ENCODE measurements around the gene PROZ. TPM values are rescaled to one million over a fixed set of nuclear protein-coding genes. Genes with fewer than 3 reads are reported as not detected.

PROZ gene
- polyA plus RNA-seq, 2 of the 4 experiments (the other 2 are of a cell fraction) = not detected

DNA sequence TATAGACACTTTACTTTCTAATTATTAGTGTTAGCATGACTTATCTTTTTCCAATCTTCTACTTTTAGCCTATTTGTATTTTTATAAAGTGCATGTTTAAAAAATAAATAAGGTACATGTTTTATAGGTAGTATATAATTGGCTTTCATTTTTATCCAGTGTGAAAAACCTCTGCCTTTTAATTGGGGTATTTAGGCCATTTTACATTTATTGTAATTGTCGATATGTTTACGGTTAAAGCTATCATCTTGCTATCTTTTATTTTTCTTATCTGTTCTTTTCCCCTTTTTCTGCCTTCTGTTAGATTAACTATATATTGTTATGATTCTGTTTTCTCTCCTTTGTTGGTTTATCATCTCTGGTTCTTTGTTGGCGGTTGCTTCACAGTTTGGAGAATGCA is 9.1 kb downstream of the PROZ start:
- ATAC-seq = no peak
- no peak for FAIRE-seq
- H3K9me3 ChIP-seq = no peaks in the 10 kb centered on the region
- POLR2A ChIA-PET = no interaction called here
- H3K4me2 ChIP-seq = no peak overlapping the region
- H3K4me3 ChIP-seq = no peak overlapping the region
- DNase-seq (ENCODE audit: low read depth in 1 of 2, low spot score in 1 of 2) = no peak
- H3K27ac ChIP-seq = no peak overlapping the region
- over 99% methylated on average over 3 of the region's 3 CpGs for WGBS (ENCODE audit: missing lambda C conversion rate)
- TF ChIP-seq ZC3H11A (IDR thresholded peaks at IDR 0.05) = no peak
- TF ChIP-seq, protein P1, sequence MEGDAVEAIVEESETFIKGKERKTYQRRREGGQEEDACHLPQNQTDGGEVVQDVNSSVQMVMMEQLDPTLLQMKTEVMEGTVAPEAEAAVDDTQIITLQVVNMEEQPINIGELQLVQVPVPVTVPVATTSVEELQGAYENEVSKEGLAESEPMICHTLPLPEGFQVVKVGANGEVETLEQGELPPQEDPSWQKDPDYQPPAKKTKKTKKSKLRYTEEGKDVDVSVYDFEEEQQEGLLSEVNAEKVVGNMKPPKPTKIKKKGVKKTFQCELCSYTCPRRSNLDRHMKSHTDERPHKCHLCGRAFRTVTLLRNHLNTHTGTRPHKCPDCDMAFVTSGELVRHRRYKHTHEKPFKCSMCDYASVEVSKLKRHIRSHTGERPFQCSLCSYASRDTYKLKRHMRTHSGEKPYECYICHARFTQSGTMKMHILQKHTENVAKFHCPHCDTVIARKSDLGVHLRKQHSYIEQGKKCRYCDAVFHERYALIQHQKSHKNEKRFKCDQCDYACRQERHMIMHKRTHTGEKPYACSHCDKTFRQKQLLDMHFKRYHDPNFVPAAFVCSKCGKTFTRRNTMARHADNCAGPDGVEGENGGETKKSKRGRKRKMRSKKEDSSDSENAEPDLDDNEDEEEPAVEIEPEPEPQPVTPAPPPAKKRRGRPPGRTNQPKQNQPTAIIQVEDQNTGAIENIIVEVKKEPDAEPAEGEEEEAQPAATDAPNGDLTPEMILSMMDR (IDR thresholded peaks at IDR 0.05) = no peak
- TF ChIP-seq MAZ (IDR thresholded peaks at IDR 0.05; ENCODE audit: borderline replicate concordance, low read depth, low read length) = no peak
- TF ChIP-seq, protein P2, sequence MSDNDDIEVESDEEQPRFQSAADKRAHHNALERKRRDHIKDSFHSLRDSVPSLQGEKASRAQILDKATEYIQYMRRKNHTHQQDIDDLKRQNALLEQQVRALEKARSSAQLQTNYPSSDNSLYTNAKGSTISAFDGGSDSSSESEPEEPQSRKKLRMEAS (IDR thresholded peaks at IDR 0.05) = no peak
- no peak for TF ChIP-seq HEYL (CRISPR knock-in tag; IDR thresholded peaks at IDR 0.05)
- CTCF ChIA-PET = no interaction called here
- no peaks in the 10 kb centered on the region for H3K4me1 ChIP-seq

DNA sequence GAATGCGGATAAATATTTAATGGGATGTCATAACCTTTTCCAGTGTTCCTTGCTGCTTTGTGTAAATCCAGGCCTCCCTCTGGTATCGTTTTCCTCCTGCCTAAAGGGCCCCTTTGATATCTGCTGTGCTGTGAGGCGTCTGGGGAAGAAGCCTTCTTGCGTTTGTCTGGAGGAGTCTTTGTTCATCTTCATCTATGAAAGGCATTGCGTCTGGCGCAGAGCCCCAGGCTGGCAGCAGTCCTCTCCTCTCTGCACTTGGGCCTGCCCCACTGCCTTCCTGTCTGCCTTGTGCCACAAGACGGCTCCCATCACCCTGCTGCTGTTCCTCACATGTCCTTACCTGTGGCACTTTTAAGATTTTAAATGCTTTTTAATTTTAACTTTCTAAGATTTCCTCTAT is 9.8 kb downstream of the PROZ start:
- POLR2A ChIA-PET = no interaction called here
- FAIRE-seq (no peak), ATAC-seq (no peak), DNase-seq (ENCODE audit: low read depth in 1 of 2, low spot score in 1 of 2) (no peak)
- Histone ChIP-seq H3K27ac (no peak overlapping the region), H3K4me1 (no peaks in the 10 kb centered on the region), H3K4me2 (no peak overlapping the region), H3K9me3 (no peaks in the 10 kb centered on the region), H3K4me3 (no peak overlapping the region)
- CTCF ChIA-PET = no interaction called here
- 98% methylated on average over 7 of the region's 7 CpGs for WGBS (ENCODE audit: missing lambda C conversion rate)
- TF ChIP-seq POLR2A (IDR thresholded peaks at IDR 0.05; ENCODE audit: low read length) (no peak), HOXB5 (CRISPR knock-in tag; IDR thresholded peaks at IDR 0.05) (no peak), HEYL (CRISPR knock-in tag; IDR thresholded peaks at IDR 0.05) (no peak), CHD4 (IDR thresholded peaks at IDR 0.05; ENCODE audit: borderline replicate concordance) (no peak)
- TF ChIP-seq, protein P3, sequence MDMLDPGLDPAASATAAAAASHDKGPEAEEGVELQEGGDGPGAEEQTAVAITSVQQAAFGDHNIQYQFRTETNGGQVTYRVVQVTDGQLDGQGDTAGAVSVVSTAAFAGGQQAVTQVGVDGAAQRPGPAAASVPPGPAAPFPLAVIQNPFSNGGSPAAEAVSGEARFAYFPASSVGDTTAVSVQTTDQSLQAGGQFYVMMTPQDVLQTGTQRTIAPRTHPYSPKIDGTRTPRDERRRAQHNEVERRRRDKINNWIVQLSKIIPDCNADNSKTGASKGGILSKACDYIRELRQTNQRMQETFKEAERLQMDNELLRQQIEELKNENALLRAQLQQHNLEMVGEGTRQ (IDR thresholded peaks at IDR 0.05) = no peak

DNA sequence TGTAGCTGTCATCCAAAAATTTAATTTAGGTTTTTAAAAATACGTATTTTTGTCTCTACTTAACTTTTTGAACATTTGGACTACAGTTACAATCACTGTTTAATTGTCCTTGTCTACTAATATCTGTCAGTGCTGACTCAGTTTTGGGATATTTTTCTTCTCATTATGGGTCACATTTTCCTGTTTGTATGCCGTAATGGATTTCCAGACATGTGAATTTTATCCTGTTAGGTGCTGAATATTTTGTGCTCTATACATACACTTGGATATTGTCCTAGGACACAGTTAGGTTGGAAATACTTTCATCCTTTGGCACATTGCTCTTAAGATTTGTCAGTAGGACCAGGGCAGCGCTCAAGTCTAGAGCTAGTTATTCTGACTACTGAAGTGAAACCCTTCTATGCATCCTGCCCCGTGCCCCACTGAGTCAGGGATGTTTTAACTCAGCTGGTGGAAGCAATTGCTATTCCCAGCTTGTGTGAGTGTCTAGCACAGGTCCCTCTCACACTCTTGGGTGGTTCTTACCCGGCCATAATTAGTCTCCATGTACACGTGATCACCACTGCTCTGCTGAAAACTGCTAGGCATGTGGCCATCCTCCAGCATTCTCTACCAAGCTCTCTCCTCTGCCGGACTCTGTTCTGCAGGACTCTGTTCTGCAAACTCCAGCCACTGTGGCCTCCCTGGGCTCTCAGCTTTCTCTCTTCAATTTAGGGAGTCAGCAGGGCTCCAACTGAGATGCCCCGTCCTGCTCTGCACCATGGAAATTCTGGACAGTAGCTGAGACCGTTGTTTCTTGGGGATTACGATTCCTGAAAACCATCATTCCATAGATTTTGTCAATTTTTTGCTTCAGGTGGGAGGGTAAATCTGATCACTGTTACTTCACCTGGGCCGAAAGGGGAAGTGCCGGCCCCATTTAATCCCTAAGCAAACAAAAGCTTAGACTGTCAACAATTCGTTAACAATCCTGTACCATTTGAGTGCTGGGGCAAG is 11.1 kb downstream of the PROZ start:
- no peak for DNase-seq (ENCODE audit: low read depth in 1 of 2, low spot score in 1 of 2)
- ATAC-seq = no peak
- CTCF ChIA-PET = interaction anchor here (1.1 to 1.2 kb wide), 2 partner anchors 12 to 13 kb away, joined by 3 read pairs; no protein-coding TSS in a partner anchor
- no peaks in the 10 kb centered on the region for H3K4me1 ChIP-seq
- no peak for FAIRE-seq
- H3K4me2 ChIP-seq = no peak overlapping the region
- no peak overlapping the region for H3K4me3 ChIP-seq
- TF ChIP-seq, protein P4, sequence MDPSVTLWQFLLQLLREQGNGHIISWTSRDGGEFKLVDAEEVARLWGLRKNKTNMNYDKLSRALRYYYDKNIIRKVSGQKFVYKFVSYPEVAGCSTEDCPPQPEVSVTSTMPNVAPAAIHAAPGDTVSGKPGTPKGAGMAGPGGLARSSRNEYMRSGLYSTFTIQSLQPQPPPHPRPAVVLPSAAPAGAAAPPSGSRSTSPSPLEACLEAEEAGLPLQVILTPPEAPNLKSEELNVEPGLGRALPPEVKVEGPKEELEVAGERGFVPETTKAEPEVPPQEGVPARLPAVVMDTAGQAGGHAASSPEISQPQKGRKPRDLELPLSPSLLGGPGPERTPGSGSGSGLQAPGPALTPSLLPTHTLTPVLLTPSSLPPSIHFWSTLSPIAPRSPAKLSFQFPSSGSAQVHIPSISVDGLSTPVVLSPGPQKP (IDR thresholded peaks at IDR 0.05; ENCODE audit: low read depth, low read length) = no peak
- TF ChIP-seq CHD2 (IDR thresholded peaks at IDR 0.05; ENCODE audit: low read length, partially characterized antibody) = no peak
- TF ChIP-seq RCOR1 (IDR thresholded peaks at IDR 0.05; ENCODE audit: low read depth, low read length) = no peak
- 90% methylated on average over 13 of the region's 13 CpGs for WGBS (ENCODE audit: missing lambda C conversion rate)
- no peaks in the 10 kb centered on the region for H3K9me3 ChIP-seq
- H3K27ac ChIP-seq = no peak overlapping the region
- POLR2A ChIA-PET = no interaction called here

DNA sequence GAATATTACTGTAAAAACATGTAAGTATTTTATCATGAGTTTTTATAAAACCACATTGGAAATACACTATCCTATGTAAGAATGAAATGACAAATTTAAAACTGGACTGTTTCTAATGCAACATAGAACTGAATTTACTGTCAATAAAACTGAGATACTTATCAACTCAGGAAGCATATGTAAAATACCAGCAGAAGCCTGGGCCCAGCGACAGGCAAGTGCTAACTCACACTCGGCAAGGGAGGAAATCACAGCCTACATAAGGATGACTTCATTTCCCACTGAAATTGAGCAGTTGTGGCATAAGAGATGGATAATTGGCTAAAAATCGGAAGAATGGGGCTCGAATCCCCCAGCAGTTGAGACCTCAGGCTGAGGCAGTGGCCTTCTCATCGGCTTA is 12.1 kb downstream of the PROZ start:
- no peak for TF ChIP-seq ZC3H11A (IDR thresholded peaks at IDR 0.05)
- TF ChIP-seq FOSL2 (IDR thresholded peaks at IDR 0.05) = no peak
- TF ChIP-seq FOSL2 (CRISPR knock-in tag; IDR thresholded peaks at IDR 0.05) = no peak
- no peak for TF ChIP-seq HDAC2 (IDR thresholded peaks at IDR 0.05)
- no peak for TF ChIP-seq SMC3 (IDR thresholded peaks at IDR 0.05)
- TF ChIP-seq HOXB5 (CRISPR knock-in tag; IDR thresholded peaks at IDR 0.05) = no peak
- TF ChIP-seq CEBPB (IDR thresholded peaks at IDR 0.05) = no peak
- no peak for TF ChIP-seq RCOR1 (IDR thresholded peaks at IDR 0.05; ENCODE audit: low read depth, low read length)
- TF ChIP-seq, protein P5, sequence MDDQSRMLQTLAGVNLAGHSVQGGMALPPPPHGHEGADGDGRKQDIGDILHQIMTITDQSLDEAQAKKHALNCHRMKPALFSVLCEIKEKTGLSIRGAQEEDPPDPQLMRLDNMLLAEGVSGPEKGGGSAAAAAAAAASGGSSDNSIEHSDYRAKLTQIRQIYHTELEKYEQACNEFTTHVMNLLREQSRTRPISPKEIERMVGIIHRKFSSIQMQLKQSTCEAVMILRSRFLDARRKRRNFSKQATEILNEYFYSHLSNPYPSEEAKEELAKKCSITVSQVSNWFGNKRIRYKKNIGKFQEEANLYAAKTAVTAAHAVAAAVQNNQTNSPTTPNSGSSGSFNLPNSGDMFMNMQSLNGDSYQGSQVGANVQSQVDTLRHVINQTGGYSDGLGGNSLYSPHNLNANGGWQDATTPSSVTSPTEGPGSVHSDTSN (IDR thresholded peaks at IDR 0.05) = no peak
- no peak for TF ChIP-seq PHF8 (IDR thresholded peaks at IDR 0.05; ENCODE audit: borderline replicate concordance, low read depth)
- TF ChIP-seq TFCP2L1 (CRISPR knock-in tag; IDR thresholded peaks at IDR 0.05) = no peak
- TF ChIP-seq ZSCAN20 (CRISPR knock-in tag; IDR thresholded peaks at IDR 0.05) = no peak
- no peak for TF ChIP-seq POLR2A (IDR thresholded peaks at IDR 0.05; ENCODE audit: low read length)
- TF ChIP-seq, protein P1 (IDR thresholded peaks at IDR 0.05) = no peak
- no peak for TF ChIP-seq MAZ (IDR thresholded peaks at IDR 0.05; ENCODE audit: borderline replicate concordance, low read depth, low read length)
- FAIRE-seq (no peak), DNase-seq (ENCODE audit: low read depth in 1 of 2, low spot score in 1 of 2) (no peak), ATAC-seq (no peak)
- H3K27ac ChIP-seq = no peak overlapping the region
- H3K4me1 ChIP-seq = no peaks in the 10 kb centered on the region
- WGBS (ENCODE audit: missing lambda C conversion rate) = 89% methylated on average over 5 of the region's 5 CpGs
- no peak overlapping the region for H3K4me3 ChIP-seq
- ChIA-PET POLR2A (no interaction called here), CTCF (interaction anchor here (1.1 kb wide), 1 partner anchor 11 kb away, joined by 3 read pairs; no protein-coding TSS in a partner anchor)
- no peak overlapping the region for H3K4me2 ChIP-seq
- H3K9me3 ChIP-seq = no peaks in the 10 kb centered on the region
